Body of pancreas (tissue), 4 donors: ENCODE results near the gene CPSF4.

Experiments
- CTCF ChIP-seq, 7 experiments: fragments of 450-650 bp in 4 of 7; fragments of 200-600 bp in 3 of 7; sonication (generic) in 3 of 7; IDR thresholded peaks; one replicate each; pipeline ENCODE4 v1.5.1; 2016 to 2019; ENCODE audit warnings: antibody characterized with exemption in 7 of 7
- POLR2A ChIP-seq, 3 donors: fragments of 450-650 bp; IDR thresholded peaks; one replicate each; pipeline ENCODE4 v1.6.1; 2016; ENCODE audit warnings: antibody characterized with exemption in 3 of 3, mild to moderate bottlenecking in 2 of 3

DNA sequence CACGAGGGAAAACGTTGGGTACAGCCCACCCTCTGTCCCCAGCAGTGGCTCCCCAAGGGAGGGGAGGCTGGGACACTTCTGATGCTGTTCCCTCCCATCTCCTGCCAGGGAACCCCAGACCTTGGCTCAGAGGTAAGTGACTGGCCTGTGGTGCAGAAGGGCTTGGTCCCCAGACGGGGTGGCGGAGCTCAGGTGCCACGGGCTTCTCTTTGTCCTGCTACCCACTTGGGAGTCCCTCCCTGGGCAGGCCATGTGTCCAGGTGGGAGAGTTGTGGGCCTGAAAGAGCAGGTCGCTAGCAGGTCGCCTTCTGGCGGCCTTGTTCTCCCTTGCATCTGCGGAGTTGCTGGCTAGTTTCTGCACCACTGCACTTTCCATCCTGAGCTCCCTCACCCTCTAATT is 17.1 kb downstream of the CPSF4 start:
- no peak for TF ChIP-seq CTCF (IDR thresholded peaks at IDR 0.05)
- no peak for TF ChIP-seq POLR2A (IDR thresholded peaks at IDR 0.05)
